ENCODE results near the gene POMGNT2. TPM values are rescaled to one million over a fixed set of nuclear protein-coding genes. Genes with fewer than 3 reads are reported as not detected.

Gene POMGNT2
- total RNA-seq, 2 experiments from 2014 or later = 6.8 to 8.4 TPM

- DNase-seq = no peak
- no peaks in the 10 kb centered on the region for H3K9me3 Mint-ChIP-seq
- Histone ChIP-seq H3K36me3 (ENCODE audit: insufficient read depth, low read length) (peaks cover 14% of the 10 kb centered on the region), H3K27ac (ENCODE audit: low read depth in 1 of 2, low read length in 2 of 2) (no peak overlapping the region), H3K9me3 (ENCODE audit: control insufficient read depth in 1 of 2, insufficient read depth in 1 of 2, low read length in 2 of 2) (no peaks in the 10 kb centered on the region), H3K4me3 (ENCODE audit: low read length) (no peak overlapping the region), H3K4me1 (ENCODE audit: insufficient read depth, low read length) (peaks cover 4% of the 10 kb centered on the region), H3K27me3 (ENCODE audit: control insufficient read depth in 1 of 2, insufficient read depth in 2 of 2, low read length in 2 of 2) (no peaks in the 10 kb centered on the region)
- ChIA-PET CTCF (no interaction called here), POLR2A (no interaction called here)
- H3K27me3 Mint-ChIP-seq = no peaks in the 10 kb centered on the region
- no peaks in the 10 kb centered on the region for H3K4me1 Mint-ChIP-seq (ENCODE audit: low read depth)
- no peak for ATAC-seq (ENCODE audit: poor library complexity)
- no peak for TF ChIP-seq CTCF (IDR thresholded peaks at IDR 0.05)
- no peak overlapping the region for H3K4me3 Mint-ChIP-seq
- intact Hi-C loops (cut with DNase I, micrococcal nuclease) = no loop called here
- H3K36me3 Mint-ChIP-seq (ENCODE audit: low read depth) = peaks cover 28% of the 10 kb centered on the region
- H3K27ac Mint-ChIP-seq = no peak overlapping the region
Observed at GRCh38 chr3:43074901-43075689, 30.8 kb downstream of the POMGNT2 start.

- no peak overlapping the region for H3K27ac ChIP-seq (ENCODE audit: low read depth in 1 of 2, low read length in 2 of 2)
- ATAC-seq (ENCODE audit: poor library complexity) = no peak
- DNase-seq = no peak
Observed at GRCh38 chr3:43074482-43074881, 31.4 kb downstream of the POMGNT2 start.

GRCh38 chr3:43073836-43074220 lies 32.1 kb downstream of the POMGNT2 start:
- DNase-seq (no peak), ATAC-seq (ENCODE audit: poor library complexity) (no peak)
- ChIA-PET CTCF (no interaction called here), POLR2A (no interaction called here)
- Mint-ChIP-seq H3K27ac (no peak overlapping the region), H3K9me3 (no peaks in the 10 kb centered on the region), H3K4me1 (ENCODE audit: low read depth) (no peaks in the 10 kb centered on the region), H3K4me3 (no peak overlapping the region), H3K27me3 (no peaks in the 10 kb centered on the region), H3K36me3 (ENCODE audit: low read depth) (peaks cover 15% of the 10 kb centered on the region)
- H3K27me3 ChIP-seq (ENCODE audit: control insufficient read depth in 1 of 2, insufficient read depth in 2 of 2, low read length in 2 of 2) = no peaks in the 10 kb centered on the region
- intact Hi-C loops (cut with DNase I, micrococcal nuclease) = no loop called here
- peaks cover 2% of the 10 kb centered on the region for H3K36me3 ChIP-seq (ENCODE audit: insufficient read depth, low read length)
- no peak overlapping the region for H3K4me3 ChIP-seq (ENCODE audit: low read length)
- H3K9me3 ChIP-seq (ENCODE audit: control insufficient read depth in 1 of 2, insufficient read depth in 1 of 2, low read length in 2 of 2) = no peaks in the 10 kb centered on the region
- peaks cover 4% of the 10 kb centered on the region for H3K4me1 ChIP-seq (ENCODE audit: insufficient read depth, low read length)
- no peak for TF ChIP-seq CTCF (IDR thresholded peaks at IDR 0.05)
- H3K27ac ChIP-seq (ENCODE audit: low read depth in 1 of 2, low read length in 2 of 2) = no peak overlapping the region

More at GRCh38 chr3:43074482-43074881, 31.4 kb downstream of the POMGNT2 start:
- Histone ChIP-seq H3K4me1 (ENCODE audit: insufficient read depth, low read length) (peaks cover 4% of the 10 kb centered on the region), H3K36me3 (ENCODE audit: insufficient read depth, low read length) (peaks cover 8% of the 10 kb centered on the region), H3K9me3 (ENCODE audit: control insufficient read depth in 1 of 2, insufficient read depth in 1 of 2, low read length in 2 of 2) (no peaks in the 10 kb centered on the region), H3K27me3 (ENCODE audit: control insufficient read depth in 1 of 2, insufficient read depth in 2 of 2, low read length in 2 of 2) (no peaks in the 10 kb centered on the region), H3K4me3 (ENCODE audit: low read length) (no peak overlapping the region)
- no peaks in the 10 kb centered on the region for H3K9me3 Mint-ChIP-seq
- no peak overlapping the region for H3K4me3 Mint-ChIP-seq
- peaks cover 21% of the 10 kb centered on the region for H3K36me3 Mint-ChIP-seq (ENCODE audit: low read depth)
- intact Hi-C loops (cut with DNase I, micrococcal nuclease) = no loop called here
- TF ChIP-seq CTCF (IDR thresholded peaks at IDR 0.05) = no peak
- no peaks in the 10 kb centered on the region for H3K4me1 Mint-ChIP-seq (ENCODE audit: low read depth)
- POLR2A ChIA-PET = no interaction called here
- no peak overlapping the region for H3K27ac Mint-ChIP-seq
- H3K27me3 Mint-ChIP-seq = no peaks in the 10 kb centered on the region
- CTCF ChIA-PET = no interaction called here
